T-helper 2 cell treated with Interferon-gamma antibody and Interleukin-4, amounts not matched to agents 5 μg/mL and 100 μg/mL, for 36 hours (primary cell): ENCODE results near the gene KIAA1958.

Experiments
- DNase-seq: peaks from one replicate; pipeline ENCODE4 v3.0.0; 2021; ENCODE audit warnings: low spot score
- H3K27ac Mint-ChIP-seq: one replicate; pipeline ENCODE4 v1.8.0; 2021; ENCODE audit warnings: mild to moderate bottlenecking, mixed read lengths
- H3K27me3 Mint-ChIP-seq: one replicate; pipeline ENCODE4 v1.8.0; 2021; ENCODE audit warnings: low read depth, mixed read lengths
- H3K36me3 Mint-ChIP-seq: one replicate; pipeline ENCODE4 v1.8.0; 2021; ENCODE audit warnings: low read depth, mixed read lengths
- H3K4me1 Mint-ChIP-seq: one replicate; pipeline ENCODE4 v1.8.0; 2021; ENCODE audit warnings: low read depth, mixed read lengths
- H3K4me3 Mint-ChIP-seq: one replicate; pipeline ENCODE4 v1.8.0; 2022; ENCODE audit warnings: mild to moderate bottlenecking, moderate library complexity, mixed read lengths
- H3K9me3 Mint-ChIP-seq: one replicate; pipeline ENCODE4 v1.8.0; 2021; ENCODE audit warnings: mixed read lengths

The KIAA1958 gene

GRCh38 chr9:112629671-112630485 is 143.3 kb downstream of the KIAA1958 start:
- H3K4me3 Mint-ChIP-seq: no peak overlapping the region
- H3K4me1 Mint-ChIP-seq: no peaks in the 10 kb centered on the region
- H3K9me3 Mint-ChIP-seq: no peaks in the 10 kb centered on the region
- H3K27me3 Mint-ChIP-seq: peaks cover 3% of the 10 kb centered on the region
- no peaks in the 10 kb centered on the region for H3K36me3 Mint-ChIP-seq
- DNase-seq: no peak
- H3K27ac Mint-ChIP-seq: no peak overlapping the region

DNA sequence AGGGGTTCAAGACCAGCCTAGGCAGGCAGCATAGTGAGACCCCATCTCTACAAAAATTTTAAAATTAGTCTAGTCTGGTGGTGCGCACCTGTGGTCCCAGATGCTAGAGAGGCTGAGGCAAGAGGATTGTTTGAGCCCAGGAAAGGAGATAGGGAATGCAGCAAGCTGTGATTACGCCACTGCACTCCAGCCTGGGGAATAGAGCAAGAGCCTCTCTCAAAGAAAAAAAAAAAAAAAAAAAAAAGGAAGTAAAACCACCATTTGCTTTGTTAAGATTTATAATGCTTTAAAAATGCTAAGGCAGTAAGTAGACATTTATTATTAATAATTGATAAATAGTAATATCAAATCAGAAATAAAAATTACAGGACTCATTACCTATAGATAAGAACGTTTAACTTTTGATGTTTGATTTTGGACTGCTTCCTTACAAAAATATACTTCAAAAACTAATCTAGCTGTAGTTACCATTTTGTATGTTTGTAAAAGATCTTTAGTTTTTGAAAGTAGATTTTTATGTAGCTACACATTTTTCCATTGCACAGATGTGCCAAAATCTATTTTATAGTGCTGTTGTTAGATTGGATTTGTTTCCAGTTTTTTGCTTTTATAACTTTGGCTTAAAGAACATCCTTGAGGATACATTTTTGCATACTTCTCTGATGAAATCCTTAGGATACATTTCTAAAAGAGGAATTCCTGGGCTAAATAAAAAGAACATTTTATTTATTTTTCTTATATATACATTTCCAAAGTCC is 144.9 kb downstream of the KIAA1958 start:
- Mint-ChIP-seq H3K4me1 (no peaks in the 10 kb centered on the region), H3K27me3 (peaks cover 6% of the 10 kb centered on the region), H3K4me3 (no peak overlapping the region), H3K36me3 (no peaks in the 10 kb centered on the region), H3K27ac (no peak overlapping the region), H3K9me3 (no peaks in the 10 kb centered on the region)
- no peak for DNase-seq

- H3K36me3 Mint-ChIP-seq: peaks cover 11% of the 10 kb centered on the region
- H3K9me3 Mint-ChIP-seq: peaks cover 14% of the 10 kb centered on the region
- no peaks in the 10 kb centered on the region for H3K4me1 Mint-ChIP-seq
- no peak for DNase-seq
- peaks cover 4% of the 10 kb centered on the region for H3K27me3 Mint-ChIP-seq
- no peak overlapping the region for H3K4me3 Mint-ChIP-seq
- H3K27ac Mint-ChIP-seq: no peak overlapping the region
These were observed 153.7 kb downstream of the KIAA1958 start for GRCh38 chr9:112640311-112640710.

GRCh38 chr9:112642126-112642525 is 155.5 kb downstream of the KIAA1958 start:
- no peaks in the 10 kb centered on the region for H3K4me1 Mint-ChIP-seq
- peaks cover 20% of the 10 kb centered on the region for H3K36me3 Mint-ChIP-seq
- no peak for DNase-seq
- no peaks in the 10 kb centered on the region for H3K27me3 Mint-ChIP-seq
- H3K4me3 Mint-ChIP-seq: no peak overlapping the region
- H3K9me3 Mint-ChIP-seq: peaks cover 22% of the 10 kb centered on the region
- H3K27ac Mint-ChIP-seq: no peak overlapping the region

DNA sequence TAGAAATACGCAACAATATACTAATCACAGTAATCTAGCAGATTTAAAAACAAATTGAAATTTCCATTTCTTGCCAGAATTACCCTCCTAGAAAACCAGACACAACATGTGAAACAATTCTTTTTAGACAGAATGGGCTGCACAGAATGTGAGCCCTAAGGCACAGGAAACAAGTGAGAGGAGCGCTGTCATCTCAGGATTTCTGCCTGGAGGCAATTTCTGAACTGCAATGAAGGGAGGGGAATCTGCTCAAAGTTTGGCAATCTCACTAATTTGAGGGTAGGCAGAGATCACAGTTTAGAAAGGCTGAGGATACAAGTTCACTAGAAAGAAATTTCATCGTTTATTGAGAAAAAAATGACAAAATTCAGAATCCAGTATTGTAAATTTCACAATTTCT is 161.0 kb downstream of the KIAA1958 start:
- Mint-ChIP-seq H3K9me3 (peaks cover 33% of the 10 kb centered on the region), H3K4me3 (no peak overlapping the region), H3K27me3 (no peaks in the 10 kb centered on the region), H3K4me1 (no peaks in the 10 kb centered on the region), H3K27ac (no peak overlapping the region), H3K36me3 (peaks cover 23% of the 10 kb centered on the region)
- DNase-seq: no peak

- DNase-seq: no peak
- Mint-ChIP-seq H3K27me3 (no peaks in the 10 kb centered on the region), H3K36me3 (peaks cover 21% of the 10 kb centered on the region), H3K4me3 (no peak overlapping the region), H3K9me3 (peaks cover 33% of the 10 kb centered on the region), H3K27ac (no peak overlapping the region), H3K4me1 (no peaks in the 10 kb centered on the region)
These were observed 162.0 kb downstream of the KIAA1958 start for GRCh38 chr9:112648624-112649023.

DNA sequence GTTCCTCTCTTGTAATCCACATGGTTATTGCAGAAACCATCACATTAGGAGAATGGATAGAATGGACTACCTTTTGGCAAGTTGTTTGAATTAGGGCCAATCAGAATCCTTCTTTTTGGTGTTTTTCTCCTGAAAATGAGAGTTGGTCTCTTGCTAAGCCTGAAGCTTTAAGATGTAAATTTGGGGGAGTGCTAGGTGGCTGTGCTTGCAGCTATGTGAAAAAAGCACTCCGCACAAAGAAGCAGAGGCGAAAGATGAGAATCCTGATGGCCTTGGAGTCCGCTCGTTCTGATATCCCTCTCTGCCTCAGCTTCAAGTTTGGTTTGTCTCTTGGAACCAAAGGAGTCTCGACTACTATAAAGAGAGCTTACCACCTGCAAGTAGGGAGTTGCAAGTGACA is 167.7 kb downstream of the KIAA1958 start:
- H3K27me3 Mint-ChIP-seq: no peaks in the 10 kb centered on the region
- peaks cover 8% of the 10 kb centered on the region for H3K9me3 Mint-ChIP-seq
- DNase-seq: no peak
- no peaks in the 10 kb centered on the region for H3K36me3 Mint-ChIP-seq
- no peak overlapping the region for H3K27ac Mint-ChIP-seq
- no peak overlapping the region for H3K4me3 Mint-ChIP-seq
- no peaks in the 10 kb centered on the region for H3K4me1 Mint-ChIP-seq

GRCh38 chr9:112655668-112656067 is 169.0 kb downstream of the KIAA1958 start:
- Mint-ChIP-seq H3K4me3 (no peak overlapping the region), H3K9me3 (no peaks in the 10 kb centered on the region), H3K27ac (no peak overlapping the region), H3K36me3 (no peaks in the 10 kb centered on the region), H3K4me1 (no peaks in the 10 kb centered on the region), H3K27me3 (no peaks in the 10 kb centered on the region)
- no peak for DNase-seq

GRCh38 chr9:112659906-112660305 is 173.3 kb downstream of the KIAA1958 start:
- Mint-ChIP-seq H3K27ac (no peak overlapping the region), H3K36me3 (no peaks in the 10 kb centered on the region), H3K4me1 (no peaks in the 10 kb centered on the region), H3K9me3 (no peaks in the 10 kb centered on the region), H3K27me3 (no peaks in the 10 kb centered on the region), H3K4me3 (no peak overlapping the region)
- DNase-seq: no peak

- Mint-ChIP-seq H3K4me3 (no peak overlapping the region), H3K27ac (no peak overlapping the region), H3K9me3 (no peaks in the 10 kb centered on the region), H3K4me1 (no peaks in the 10 kb centered on the region), H3K36me3 (no peaks in the 10 kb centered on the region), H3K27me3 (no peaks in the 10 kb centered on the region)
- no peak for DNase-seq
These were observed 177.1 kb downstream of the KIAA1958 start for GRCh38 chr9:112663681-112664080.

DNA sequence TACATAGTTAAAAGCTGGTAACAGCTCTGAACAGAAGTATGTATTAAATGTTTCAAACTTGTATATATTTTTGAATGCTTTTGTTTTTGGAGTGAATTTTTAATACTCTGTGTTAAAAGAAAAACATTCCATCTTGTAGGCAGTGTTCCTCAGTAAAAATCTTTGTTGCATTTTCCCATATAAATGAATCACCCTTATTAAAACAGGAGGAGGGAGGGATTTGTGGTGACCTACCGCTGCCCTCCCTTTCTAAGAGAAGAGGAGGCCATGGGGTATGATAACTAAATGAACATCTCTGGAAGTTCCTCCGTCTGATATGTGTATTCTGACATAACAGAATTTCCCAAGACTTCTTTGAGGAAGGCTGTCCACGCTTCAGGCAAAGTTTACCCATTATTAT is 177.9 kb downstream of the KIAA1958 start:
- Mint-ChIP-seq H3K27ac (no peak overlapping the region), H3K4me3 (no peak overlapping the region)
- DNase-seq: no peak

DNA sequence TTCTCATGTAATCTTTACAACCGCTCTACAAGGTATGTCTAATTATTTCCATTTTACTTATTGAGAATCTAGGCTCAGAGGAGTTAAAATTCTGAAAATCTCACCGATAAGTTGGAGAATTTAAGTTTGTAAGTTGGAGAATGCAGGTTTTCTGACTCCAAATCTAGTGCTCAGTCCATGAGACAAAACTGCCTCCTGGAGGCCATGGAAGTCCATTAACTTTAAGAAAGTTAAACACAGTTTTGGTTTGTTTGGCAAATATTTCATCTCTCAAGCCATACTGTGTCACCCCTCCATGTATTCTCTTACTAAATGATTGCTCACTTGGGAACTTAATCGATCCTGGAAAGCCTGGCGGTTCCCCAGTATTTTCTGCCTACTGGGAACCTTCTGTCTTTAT is 178.7 kb downstream of the KIAA1958 start:
- Mint-ChIP-seq H3K27me3 (no peaks in the 10 kb centered on the region), H3K4me1 (no peaks in the 10 kb centered on the region), H3K4me3 (no peak overlapping the region), H3K36me3 (no peaks in the 10 kb centered on the region), H3K27ac (no peak overlapping the region), H3K9me3 (no peaks in the 10 kb centered on the region)
- DNase-seq: no peak

More for the DNA sequence above, 177.9 kb downstream of the KIAA1958 start:
- H3K27me3 Mint-ChIP-seq: no peaks in the 10 kb centered on the region
- no peaks in the 10 kb centered on the region for H3K9me3 Mint-ChIP-seq
- no peaks in the 10 kb centered on the region for H3K4me1 Mint-ChIP-seq
- no peaks in the 10 kb centered on the region for H3K36me3 Mint-ChIP-seq

DNA sequence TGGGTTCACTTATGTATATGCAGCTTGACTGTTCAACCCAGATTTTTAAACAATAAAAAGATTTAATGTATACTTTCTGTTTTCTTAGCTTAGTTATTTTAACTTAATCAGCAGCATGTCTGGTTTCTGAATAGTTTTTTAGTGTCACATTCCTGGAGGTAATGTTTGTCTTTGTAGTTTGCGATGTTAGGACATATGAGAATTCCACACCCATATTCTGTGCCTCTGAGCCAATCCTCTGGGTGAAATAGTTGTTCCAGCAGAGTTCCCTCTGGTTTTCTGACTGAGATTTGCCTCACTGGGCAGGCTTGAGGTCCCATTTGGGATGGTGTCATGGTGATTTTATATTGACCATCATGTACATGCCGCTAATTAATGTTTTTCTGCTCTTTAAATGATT is 182.7 kb downstream of the KIAA1958 start:
- no peak overlapping the region for H3K4me3 Mint-ChIP-seq
- H3K36me3 Mint-ChIP-seq: no peaks in the 10 kb centered on the region

DNA sequence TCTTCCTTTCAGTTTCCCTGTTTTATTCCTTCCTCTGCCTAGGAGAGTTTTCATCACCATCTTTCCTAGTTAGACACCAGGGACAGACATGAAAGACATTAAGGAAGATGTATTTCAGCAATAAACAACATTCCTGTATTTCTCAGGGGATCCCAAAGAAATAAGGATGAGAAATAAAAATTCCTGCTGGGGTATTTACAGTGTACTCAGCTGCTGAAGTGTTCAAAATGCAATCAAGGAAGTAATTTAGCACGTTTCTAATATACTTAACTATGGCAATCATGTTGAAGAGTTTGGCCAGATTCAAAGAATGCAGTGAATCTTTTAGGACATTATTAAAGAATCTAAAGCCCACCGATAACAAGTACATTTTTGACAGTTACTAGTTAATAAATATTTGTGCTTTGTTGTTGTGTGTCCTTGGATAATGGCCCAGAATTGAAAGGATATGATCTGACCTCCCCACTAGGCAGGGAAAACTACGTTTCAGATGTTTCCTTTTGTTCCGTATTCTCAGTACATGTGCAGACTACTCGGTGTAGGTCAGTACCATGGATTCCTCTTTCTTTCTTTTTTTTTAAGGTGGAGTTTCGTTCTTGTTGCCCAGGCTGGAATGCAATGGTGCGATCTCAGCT is 184.5 kb downstream of the KIAA1958 start:
- H3K27me3 Mint-ChIP-seq: no peaks in the 10 kb centered on the region
- H3K9me3 Mint-ChIP-seq: no peaks in the 10 kb centered on the region
- H3K27ac Mint-ChIP-seq: no peak overlapping the region
- DNase-seq: no peak
- H3K4me3 Mint-ChIP-seq: no peak overlapping the region
- no peaks in the 10 kb centered on the region for H3K4me1 Mint-ChIP-seq
- no peaks in the 10 kb centered on the region for H3K36me3 Mint-ChIP-seq

More for the DNA sequence above, 182.7 kb downstream of the KIAA1958 start:
- H3K27ac Mint-ChIP-seq: no peak overlapping the region
- no peak for DNase-seq
- no peaks in the 10 kb centered on the region for H3K4me1 Mint-ChIP-seq
- H3K27me3 Mint-ChIP-seq: no peaks in the 10 kb centered on the region
- no peaks in the 10 kb centered on the region for H3K9me3 Mint-ChIP-seq
